ENCODE results near the gene SH3BP5L. TPM values are rescaled to one million over a fixed set of nuclear protein-coding genes. Genes with fewer than 3 reads are reported as not detected.
"Not testable (repeated sequence)": the region's sequence is repeated elsewhere in the genome, so short reads cannot be mapped to it uniquely, and the experiment has no call there.

SH3BP5L gene
- total RNA-seq, 4 donors from 2014 or later: 16.8 to 24.6 (median 21.7) TPM

- no peak for DNase-seq (ENCODE audit: low spot score in 2 of 2)
- Histone ChIP-seq H3K36me3 (no peaks in the 10 kb centered on the region), H3K9me3 (no peaks in the 10 kb centered on the region), H3K27ac (no peak overlapping the region), H3K27me3 (no peaks in the 10 kb centered on the region), H3K4me3 (no peak overlapping the region), H3K4me1 (peaks cover 0 to 8% (median 3%) of the 10 kb centered on the region in 4 donors)
- no peak for TF ChIP-seq EP300 (IDR thresholded peaks at IDR 0.05)
- TF ChIP-seq CTCF (IDR thresholded peaks at IDR 0.05): no peak
- no peak for TF ChIP-seq POLR2A (IDR thresholded peaks at IDR 0.05)
- 93 to 96% methylated on average over 1 of the region's 1 CpG for WGBS, 2 donors
These were observed 6.1 kb upstream of the SH3BP5L start for GRCh38 chr1:248831842-248832241.

DNA sequence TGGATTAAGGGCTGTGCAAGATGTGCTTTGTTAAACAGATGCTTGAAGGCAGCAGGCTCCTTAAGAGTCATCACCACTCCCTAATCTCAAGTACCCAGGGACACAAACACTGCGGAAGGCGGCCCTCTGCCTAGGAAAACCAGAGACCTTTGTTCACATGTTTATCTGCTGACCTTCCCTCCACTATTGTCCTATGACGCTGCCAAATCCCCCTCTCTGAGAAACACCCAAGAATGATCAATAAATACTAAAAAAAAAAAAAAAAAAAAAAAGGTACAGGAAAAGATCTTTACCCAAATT lies 5.0 kb upstream of the SH3BP5L start:
- not testable (repeated sequence) for H3K27ac ChIP-seq; H3K9me3 ChIP-seq; DNase-seq (ENCODE audit: low spot score in 2 of 2); H3K27me3 ChIP-seq; H3K4me3 ChIP-seq; H3K36me3 ChIP-seq
- peaks cover 0 to 11% (median 3%) of the 10 kb centered on the region in 4 donors for H3K4me1 ChIP-seq
- WGBS, 2 donors: 47 to 61% methylated on average over 3 of the region's 3 CpGs

DNA sequence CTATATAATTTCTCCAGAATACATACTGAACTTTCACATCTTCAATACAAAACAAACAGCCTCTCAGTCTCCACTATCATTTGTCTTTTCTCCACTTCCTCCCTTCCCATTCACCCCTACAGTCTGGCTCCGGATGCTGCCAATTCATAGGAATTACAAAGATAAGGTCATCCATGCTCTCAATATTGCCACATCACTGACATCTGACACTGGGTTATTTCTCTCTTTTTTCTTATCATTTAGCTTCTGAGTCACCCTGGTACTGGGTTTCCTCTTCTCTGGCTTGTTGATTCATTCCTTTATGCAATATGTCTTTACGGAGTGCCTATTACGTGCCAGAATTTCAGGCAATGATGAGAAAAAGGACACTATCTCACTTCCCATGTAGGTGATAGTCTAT lies 3.1 kb upstream of the SH3BP5L start:
- TF ChIP-seq EP300 (IDR thresholded peaks at IDR 0.05) (no peak), POLR2A (IDR thresholded peaks at IDR 0.05) (no peak), CTCF (IDR thresholded peaks at IDR 0.05) (no peak)
- H3K27me3 ChIP-seq: no peaks in the 10 kb centered on the region
- WGBS, 2 donors: 63 to 72% methylated on average over 3 of the region's 3 CpGs
- H3K27ac ChIP-seq: no peak overlapping the region
- H3K36me3 ChIP-seq: peaks cover 0 to 10% (median 0%) of the 10 kb centered on the region in 3 donors
- H3K9me3 ChIP-seq: no peaks in the 10 kb centered on the region
- peaks cover 0 to 26% (median 18%) of the 10 kb centered on the region in 4 donors for H3K4me1 ChIP-seq
- DNase-seq (ENCODE audit: low spot score in 2 of 2): no peak
- H3K4me3 ChIP-seq: no peak overlapping the region

- Histone ChIP-seq H3K4me3 (peak overlapping the region; percentile 56 to 92 (median 84)), H3K4me1 (peaks cover 0 to 59% (median 42%) of the 10 kb centered on the region in 4 donors), H3K27ac (peak overlapping the region; percentile 85 to 96 (median 92)), H3K27me3 (no peaks in the 10 kb centered on the region), H3K9me3 (no peaks in the 10 kb centered on the region), H3K36me3 (peaks cover 0 to 31% (median 0%) of the 10 kb centered on the region in 3 donors)
- 0 to 1% methylated on average over 18 of the region's 18 CpGs for WGBS, 2 donors
- TF ChIP-seq POLR2A (IDR thresholded peaks at IDR 0.05) (peak; percentile 17 to 40), EP300 (IDR thresholded peaks at IDR 0.05) (no peak), CTCF (IDR thresholded peaks at IDR 0.05) (no peak)
- DNase-seq (ENCODE audit: low spot score in 2 of 2): no peak
These were observed 174 bp downstream of the SH3BP5L start for GRCh38 chr1:248825573-248825908.

DNA sequence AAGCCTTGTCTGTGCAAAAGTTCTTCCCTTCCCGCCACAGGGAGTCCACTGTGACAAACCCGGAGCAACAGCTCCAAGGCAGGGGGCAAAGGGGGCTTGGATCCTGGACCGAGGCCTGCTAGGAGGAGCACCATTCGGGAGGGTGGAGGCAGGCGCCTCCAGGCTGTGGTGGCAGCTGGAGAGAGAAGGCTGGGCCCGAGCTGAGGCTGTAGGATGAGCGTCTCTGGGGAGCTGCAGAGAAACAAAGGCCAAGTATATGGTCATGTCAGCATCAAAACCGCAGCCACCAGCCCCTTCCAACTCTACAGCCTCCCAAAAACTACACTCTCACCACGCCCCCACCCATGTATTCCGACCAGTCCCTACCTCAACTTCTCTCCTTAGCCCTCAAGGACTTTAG lies 579 bp downstream of the SH3BP5L start:
- WGBS, 2 donors: 25 to 29% methylated on average over 10 of the region's 10 CpGs
- TF ChIP-seq EP300 (IDR thresholded peaks at IDR 0.05) (no peak), POLR2A (IDR thresholded peaks at IDR 0.05) (no peak), CTCF (IDR thresholded peaks at IDR 0.05) (no peak)
- Histone ChIP-seq H3K36me3 (peaks cover 0 to 35% (median 0%) of the 10 kb centered on the region in 3 donors), H3K27me3 (no peaks in the 10 kb centered on the region), H3K4me3 (peak overlapping the region; percentile 56 to 92 (median 84)), H3K27ac (peak overlapping the region; percentile 85 to 96 (median 92)), H3K9me3 (no peaks in the 10 kb centered on the region), H3K4me1 (peaks cover 0 to 63% (median 42%) of the 10 kb centered on the region in 4 donors)
- no peak for DNase-seq (ENCODE audit: low spot score in 2 of 2)

DNA sequence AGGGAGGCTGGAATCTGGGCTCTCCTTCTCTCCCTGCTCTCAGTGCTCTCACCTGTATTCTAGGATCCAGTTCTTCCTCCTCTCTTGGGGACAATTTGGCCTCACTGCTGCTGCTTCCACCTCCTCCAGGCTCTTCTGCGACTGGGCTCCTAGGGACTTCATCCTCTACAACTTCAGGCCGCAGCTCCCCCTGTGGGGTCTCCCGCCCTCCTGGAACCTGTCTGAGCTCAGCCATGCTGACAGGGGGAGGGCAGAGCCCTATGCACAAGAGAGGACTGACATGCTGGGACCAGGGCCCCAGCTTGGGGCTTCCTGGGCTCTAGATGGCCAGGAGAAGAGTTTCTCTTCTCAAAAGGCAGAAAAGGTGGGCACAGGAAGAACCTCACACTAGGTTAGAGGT lies 1.0 kb downstream of the SH3BP5L start:
- 83 to 92% methylated on average over 3 of the region's 3 CpGs for WGBS, 2 donors
- no peak for DNase-seq (ENCODE audit: low spot score in 2 of 2)
- H3K27me3 ChIP-seq: no peaks in the 10 kb centered on the region
- H3K36me3 ChIP-seq: peaks cover 0 to 37% (median 0%) of the 10 kb centered on the region in 3 donors
- TF ChIP-seq POLR2A (IDR thresholded peaks at IDR 0.05) (no peak), CTCF (IDR thresholded peaks at IDR 0.05) (no peak), EP300 (IDR thresholded peaks at IDR 0.05) (no peak)
- H3K27ac ChIP-seq: peak overlapping the region in 3 of 4 donors; percentile 91 to 96 (median 94)
- H3K4me3 ChIP-seq: peak overlapping the region; percentile 56 to 92 (median 84)
- peaks cover 0 to 66% (median 42%) of the 10 kb centered on the region in 4 donors for H3K4me1 ChIP-seq
- no peaks in the 10 kb centered on the region for H3K9me3 ChIP-seq

Measured in tibial nerve (tissue), 4 donors.